A549 (cell line): Measurements from ENCODE around the gene TUBGCP5. TPM values are rescaled to one million over a fixed set of nuclear protein-coding genes. Genes with fewer than 3 reads are reported as not detected.
A peak's percentile ranks its signal among the peaks of the same experiment; 100 is the strongest.

Experiments
- ATAC-seq, 2 experiments: fragments of 200-7000 bp in 1 of 2; fragments of >200 bp in 1 of 2; cut with Nextera tagmentation in 1 of 2; cut with Tn5 transposase in 1 of 2; 3 replicates each; pipeline versions ENCODE4 v1.8.0 to v1.9.1; 2018 to 2020; ENCODE audit warnings: mild to moderate bottlenecking in 1 of 2, moderate library complexity in 1 of 2
- CTCF ChIA-PET: fragments of 300-600 bp; sonication (Branson Sonifier 250); formaldehyde crosslinking; extraction: SDS; loops from one replicate; lab custom pipeline; 2021; ENCODE audit warnings: antibody characterized with exemption, inconsistent platforms; lab: Yijun Ruan, JAX
- POLR2A ChIA-PET: fragments of 350-600 bp; formaldehyde crosslinking; extraction: SDS; loops from one replicate; lab custom pipeline; 2021; ENCODE audit warnings: antibody characterized with exemption, inconsistent platforms; lab: Yijun Ruan, JAX
- DNase-seq, 2 experiments: peaks; one replicate each; pipeline versions ENCODE4 v3.0.0 to v3.0.0-alpha.2; 2011 to 2016; ENCODE audit warnings: low read depth in 1 of 2, low spot score in 1 of 2
- FAIRE-seq: peaks from 2 replicates; lab custom pipeline; 2011; peaks lifted over from hg19 to GRCh38; lab: Jason Lieb, UNC
- H3K27ac ChIP-seq, 2 experiments: fragments of >200 bp; sonication (Bioruptor Twin); formaldehyde crosslinking; 3 replicates each; pipeline ENCODE4 v1.5.1; 2016 to 2017
- H3K4me1 ChIP-seq: fragments of >200 bp; sonication (Bioruptor Twin); formaldehyde crosslinking; 3 replicates; pipeline ENCODE4 v1.6.1; 2016
- H3K4me2 ChIP-seq: fragments of >200 bp; sonication (Bioruptor Twin); formaldehyde crosslinking; 3 replicates; pipeline ENCODE4 v1.6.1; 2016
- H3K4me3 ChIP-seq: fragments of >200 bp; sonication (Bioruptor Twin); formaldehyde crosslinking; 3 replicates; pipeline ENCODE4 v1.5.1; 2016
- H3K9me3 ChIP-seq: fragments of >200 bp; sonication (Bioruptor Twin); formaldehyde crosslinking; 3 replicates; pipeline ENCODE4 v1.6.1; 2016
- BHLHE40 ChIP-seq: IDR thresholded peaks from 2 replicates; pipeline ENCODE4 v1.6.1; 2012; ENCODE audit warnings: low read depth, low read length, inconsistent platforms
- CBX8 ChIP-seq: fragments of 200-600 bp; sonication (generic); IDR thresholded peaks from 2 replicates; pipeline ENCODE4 v1.6.1; 2016
- CEBPB ChIP-seq, 2 experiments: fragments of >200 bp in 1 of 2; sonication (Bioruptor Twin) in 1 of 2; formaldehyde crosslinking in 1 of 2; IDR thresholded peaks; 2 replicates each; pipeline ENCODE4 v1.6.1; 2012 to 2016
- CHD4 ChIP-seq: fragments of 200-600 bp; sonication (generic); IDR thresholded peaks from 2 replicates; pipeline ENCODE4 v1.6.1; 2016; ENCODE audit warnings: antibody characterized with exemption, mild to moderate bottlenecking, borderline replicate concordance
- CTCF ChIP-seq: fragments of >200 bp; sonication (Bioruptor Twin); formaldehyde crosslinking; IDR thresholded peaks from 3 replicates; pipeline ENCODE4 v1.5.1; 2016
- EHF ChIP-seq: fragments of 250-450 bp; sonication (Bioruptor Pico); IDR thresholded peaks from 2 replicates; pipeline ENCODE4 v1.5.0; 2020; ENCODE audit warnings: mild to moderate bottlenecking
- HOXB13 ChIP-seq: fragments of 250-450 bp; sonication (Bioruptor Pico); IDR thresholded peaks from 2 replicates; pipeline ENCODE4 v1.5.0; 2020; ENCODE audit warnings: low read depth, mild to moderate bottlenecking, moderate library complexity
- JUN ChIP-seq, 2 experiments: fragments of >200 bp; sonication (Bioruptor Twin); formaldehyde crosslinking; IDR thresholded peaks; 2 replicates in 1 of 2; 3 replicates in 1 of 2; pipeline ENCODE4 v1.6.1; 2016 to 2017
- MAZ ChIP-seq: fragments of 150-350 bp; IDR thresholded peaks from 2 replicates; pipeline ENCODE4 v1.6.1; 2014; ENCODE audit warnings: antibody characterized with exemption, low read depth, low read length, borderline replicate concordance
- POLR2AphosphoS2 ChIP-seq: conservative IDR thresholded peaks from 2 replicates; pipeline ENCODE4 v1.6.1; 2012; ENCODE audit warnings: low read length, improper control_type of control experiment, inconsistent platforms
- RAD21 ChIP-seq, 2 experiments: fragments of >200 bp in 1 of 2; sonication (Bioruptor Twin) in 1 of 2; formaldehyde crosslinking in 1 of 2; IDR thresholded peaks in 1 of 2; conservative IDR thresholded peaks in 1 of 2; 2 replicates in 1 of 2; 3 replicates in 1 of 2; pipeline ENCODE4 v1.6.1; 2012 to 2018; ENCODE audit warnings: inconsistent platforms in 1 of 2
- REST ChIP-seq: fragments of 200-600 bp; sonication (generic); IDR thresholded peaks from 2 replicates; pipeline ENCODE4 v1.6.1; 2016; ENCODE audit warnings: antibody characterized with exemption, mild to moderate bottlenecking, moderate library complexity
- RFX5 ChIP-seq: fragments of 450-650 bp; IDR thresholded peaks from 2 replicates; pipeline ENCODE4 v1.7.1; 2014; ENCODE audit warnings: antibody characterized with exemption, mild to moderate bottlenecking, moderate library complexity
- WGBS: methylation state at CpG from one replicate; pipeline ENCODE4 v1.1.6; 2017; ENCODE audit errors: missing lambda C conversion rate; 5-methylcytosine and 5-hydroxymethylcytosine counted together
- polyA plus RNA-seq, 4 experiments: library from polyadenylated mRNA; depleted of rRNA in 3 of 4; stranded (reverse); fragments of >200 nt; fragmentation: RNase III in 1 of 4; extraction: RNeasy Plus Mini Kit Qiagen cat#74134 plus additional on column Dnase treatment in 1 of 4; gene quantifications; 2 replicates in 3 of 4; 3 replicates in 1 of 4; pipeline ENCODE4 v1.2.3, GENCODE V29; 2011 to 2017

Gene TUBGCP5
- polyA plus RNA-seq, 2 of the 4 experiments (the other 2 are of a cell fraction), result 26.3 to 41.0 TPM

- H3K27ac ChIP-seq, result no peak overlapping the region
- ChIA-PET POLR2A (no interaction called here), CTCF (interaction anchor here (0.7 kb wide), 1 partner anchor 10 kb away, joined by 3 read pairs; no protein-coding TSS in a partner anchor)
- 95% methylated on average over 16 of the region's 16 CpGs for WGBS
- FAIRE-seq (no peak), DNase-seq (no peak), ATAC-seq (no peak)
- no peak for TF ChIP-seq POLR2AphosphoS2
- no peak overlapping the region for H3K4me3 ChIP-seq
- no peak overlapping the region for H3K4me2 ChIP-seq
- peaks cover 4% of the 10 kb centered on the region; the same call in 1 of the 3 replicates for H3K4me1 ChIP-seq
- no peaks in the 10 kb centered on the region for H3K9me3 ChIP-seq
Observed at GRCh38 chr15:22958487-22959280, 80.7 kb downstream of the TUBGCP5 start.

GRCh38 chr15:22956978-22957260 lies 82.5 kb downstream of the TUBGCP5 start:
- no peak overlapping the region for H3K4me2 ChIP-seq
- CTCF ChIA-PET, result interaction anchor here (1.5 to 1.7 kb wide), 2 partner anchors 9 to 22 kb away, joined by 3 read pairs; no protein-coding TSS in a partner anchor
- H3K4me1 ChIP-seq, result peaks cover 2% of the 10 kb centered on the region; the same call in 1 of the 3 replicates
- H3K9me3 ChIP-seq, result no peaks in the 10 kb centered on the region
- ATAC-seq (no peak), FAIRE-seq (no peak), DNase-seq (no peak)
- no peak overlapping the region for H3K4me3 ChIP-seq
- 97% methylated on average over 14 of the region's 14 CpGs for WGBS
- no peak for TF ChIP-seq HOXB13 (CRISPR knock-in tag)
- TF ChIP-seq REST, result no peak
- TF ChIP-seq RFX5, result no peak
- TF ChIP-seq BHLHE40, result no peak
- TF ChIP-seq POLR2AphosphoS2, result no peak
- no peak for TF ChIP-seq CEBPB (IDR thresholded peaks at IDR 0.05)
- TF ChIP-seq MAZ, result no peak
- TF ChIP-seq CTCF, result no peak
- H3K27ac ChIP-seq, result no peak overlapping the region
- POLR2A ChIA-PET, result no interaction called here

- Histone ChIP-seq H3K27ac (no peak overlapping the region), H3K9me3 (no peaks in the 10 kb centered on the region), H3K4me2 (no peak overlapping the region), H3K4me1 (no peaks in the 10 kb centered on the region), H3K4me3 (no peak overlapping the region)
- CTCF ChIA-PET, result interaction anchor here (1.5 to 1.7 kb wide), 2 partner anchors 9 to 21 kb away, joined by 3 read pairs; no protein-coding TSS in a partner anchor
- DNase-seq (peak in 1 of 2 experiments; percentile 15), ATAC-seq (0 out of 6 replicates have a peak, but pooled peaks of 1 of the 2 experiments have one; percentile 14), FAIRE-seq (no peak)
- POLR2A ChIA-PET, result no interaction called here
- 82% methylated on average over 16 of the region's 16 CpGs for WGBS
- TF ChIP-seq RAD21 (conservative IDR thresholded peaks at IDR 0.05 in 1 of 2, IDR thresholded peaks at IDR 0.05 in 1 of 2), result no peak
- no peak for TF ChIP-seq CHD4
- no peak for TF ChIP-seq JUN (IDR thresholded peaks at IDR 0.05)
- no peak for TF ChIP-seq BHLHE40
- no peak for TF ChIP-seq CBX8
- no peak for TF ChIP-seq EHF (CRISPR knock-in tag)
Observed at GRCh38 chr15:22956257-22956977, 83.0 kb downstream of the TUBGCP5 start.
